ENCODE measurements around the gene CSNK2B.
A peak's percentile ranks its signal among the peaks of the same experiment; 100 is the strongest.

CSNK2B gene

GRCh38 chr6:31662124-31662723 lies 3.7 kb upstream of the CSNK2B start:
- DNase-seq: no peak

GRCh38 chr6:31663126-31663960 lies 2.5 kb upstream of the CSNK2B start:
- no peak for DNase-seq

GRCh38 chr6:31663961-31664789 lies 1.7 kb upstream of the CSNK2B start:
- DNase-seq: peak; percentile 22

GRCh38 chr6:31664790-31665500 lies 935 bp upstream of the CSNK2B start, which contains the start of gene GPANK1:
TSS of gene GPANK1 (minus strand) at chr6:31664997. CDS start at chr6:31664478, 519 bp downstream.
- peak; percentile 92 for DNase-seq

GRCh38 chr6:31666337-31666965 lies 571 bp downstream of the CSNK2B start:
- DNase-seq: no peak

GRCh38 chr6:31669676-31670075 lies 3.8 kb downstream of the CSNK2B start, which contains the start of gene LY6G5B:
TSS of gene LY6G5B (plus strand) at chr6:31669976. CDS start at chr6:31670951, 975 bp downstream.
- no peak for DNase-seq

- no peak for DNase-seq
These were observed 10.5 kb downstream of the CSNK2B start for GRCh38 chr6:31676322-31676903.

- DNase-seq: no peak
These were observed 11.0 kb downstream of the CSNK2B start for GRCh38 chr6:31676904-31677303.

GRCh38 chr6:31677955-31678354 lies 12.1 kb downstream of the CSNK2B start:
- DNase-seq: no peak

GRCh38 chr6:31680226-31681134 lies 14.6 kb downstream of the CSNK2B start, which contains the start of gene LY6G5C:
TSS of gene LY6G5C (minus strand) at chr6:31681067. CDS start at chr6:31680373, 694 bp downstream.
- DNase-seq: peak; percentile 92

GRCh38 chr6:31681135-31681671 lies 15.3 kb downstream of the CSNK2B start:
- peak; percentile 75 for DNase-seq

GRCh38 chr6:31683591-31683990 lies 17.7 kb downstream of the CSNK2B start:
- no peak for DNase-seq

GRCh38 chr6:31686483-31686882 lies 20.6 kb downstream of the CSNK2B start:
- no peak for DNase-seq

- no peak for DNase-seq
These were observed 21.4 kb downstream of the CSNK2B start for GRCh38 chr6:31687321-31687720.

GRCh38 chr6:31687860-31688693 lies 22.2 kb downstream of the CSNK2B start:
- DNase-seq: no peak

- no peak for DNase-seq
These were observed 23.6 kb downstream of the CSNK2B start for GRCh38 chr6:31689249-31690110.

- DNase-seq: no peak
These were observed 24.6 kb downstream of the CSNK2B start for GRCh38 chr6:31690231-31691077.

Data from retina (tissue), 1 donor.